ENCODE results near the gene NOL7. TPM values are rescaled to one million over a fixed set of nuclear protein-coding genes. Genes with fewer than 3 reads are reported as not detected.

The NOL7 gene
- total and polyA plus RNA-seq, 2 of the 13 experiments (the other 11 are each of a cell fraction or from before 2014, with no cell fraction given) = 37.8 to 186 TPM

- TF ChIP-seq ZHX2 (IDR thresholded peaks at IDR 0.05; ENCODE audit: low read depth) (peak; percentile 92), ZHX2 (CRISPR knock-in tag; IDR thresholded peaks at IDR 0.05; ENCODE audit: borderline replicate concordance) (peak; percentile 84; the same call in 1 of the 2 replicates), TCF7L2 (IDR thresholded peaks at IDR 0.05; ENCODE audit: low read depth, low read length) (no peak), ZNF367 (CRISPR knock-in tag; IDR thresholded peaks at IDR 0.05; ENCODE audit: borderline replicate concordance) (peak; percentile 23; the same call in 1 of the 2 replicates), ZNF709 (CRISPR knock-in tag; IDR thresholded peaks at IDR 0.05) (peak; percentile 97), SP5 (CRISPR knock-in tag; IDR thresholded peaks at IDR 0.05; ENCODE audit: borderline replicate concordance, low read depth) (peak; percentile 90), ZNF296 (CRISPR knock-in tag; conservative IDR thresholded peaks at IDR 0.05) (0 out of 2 replicates have a peak, but pooled peaks have one; percentile 19), ZFP1 (CRISPR knock-in tag; IDR thresholded peaks at IDR 0.05) (peak; percentile 79; the same call in 1 of the 2 replicates), ZFP82 (CRISPR knock-in tag; IDR thresholded peaks at IDR 0.05; ENCODE audit: borderline replicate concordance) (peak; percentile 87), RELA (CRISPR knock-in tag; IDR thresholded peaks at IDR 0.05) (no peak), POLR2AphosphoS2 (IDR thresholded peaks at IDR 0.05; ENCODE audit: low read depth, low read length) (peak; percentile 91; the same call in 1 of the 2 replicates), TFE3 (CRISPR knock-in tag; IDR thresholded peaks at IDR 0.05) (peak; percentile 78), ZNF317 (CRISPR knock-in tag; IDR thresholded peaks at IDR 0.05) (no peak), ELF4 (CRISPR knock-in tag; IDR thresholded peaks at IDR 0.05; ENCODE audit: borderline replicate concordance) (peak; percentile 96), TFAP4 (IDR thresholded peaks at IDR 0.05; ENCODE audit: borderline replicate concordance, low read depth) (peak; percentile 72; the same call in 1 of the 2 replicates), MTF1 (CRISPR knock-in tag; IDR thresholded peaks at IDR 0.05) (no peak; the same call in 1 of the 2 replicates), ZNF441 (CRISPR knock-in tag; IDR thresholded peaks at IDR 0.05; ENCODE audit: borderline replicate concordance) (peak; percentile 91), TSC22D2 (CRISPR knock-in tag; IDR thresholded peaks at IDR 0.05; ENCODE audit: borderline replicate concordance) (peak; percentile 99), ZNF30 (CRISPR knock-in tag; IDR thresholded peaks at IDR 0.05) (peak; percentile 12; the same call in 1 of the 2 replicates), ZNF567 (CRISPR knock-in tag; IDR thresholded peaks at IDR 0.05; ENCODE audit: borderline replicate concordance) (peak; percentile 97), CBX1 (IDR thresholded peaks at IDR 0.05; ENCODE audit: low read depth) (peak; percentile 99)
Measured at GRCh38 chr6:13614926-13615791, at the start of gene NOL7 (continued).
